ENCODE measurements around the gene MICA.

Gene MICA

GRCh38 chr6:31462026-31462963 lies 58.9 kb downstream of the MICA start:
- no peak for DNase-seq (ENCODE audit: low read depth, low spot score)

GRCh38 chr6:31462964-31463870 lies 59.8 kb downstream of the MICA start:
- POLR2A ChIA-PET, result no interaction called here
- H3K4me3 ChIP-seq (ENCODE audit: low read depth, low read length), result peak overlapping the region; percentile 43
- no peak for DNase-seq (ENCODE audit: low read depth, low spot score)
- CTCF ChIA-PET, result interaction anchor here (1.0 to 2.5 kb wide), 3 partner anchors 20 to 65 kb away, joined by 3 to 6 read pairs (median 3); no protein-coding TSS in a partner anchor
- no peak for TF ChIP-seq CTCF (IDR thresholded peaks at IDR 0.05; ENCODE audit: insufficient read depth, low read length, missing control alignments)

More at GRCh38 chr6:31462026-31462963, 58.9 kb downstream of the MICA start:
- CTCF ChIA-PET, result interaction anchor here (1.0 to 2.5 kb wide), 3 partner anchors 20 to 64 kb away, joined by 3 to 6 read pairs (median 3); no protein-coding TSS in a partner anchor
- H3K4me3 ChIP-seq (ENCODE audit: low read depth, low read length), result peak overlapping the region; percentile 15; the same call in 1 of the 2 replicates
- POLR2A ChIA-PET, result no interaction called here
- TF ChIP-seq CTCF (IDR thresholded peaks at IDR 0.05; ENCODE audit: insufficient read depth, low read length, missing control alignments), result no peak

GRCh38 chr6:31464252-31465184 lies 61.1 kb downstream of the MICA start:
- H3K4me3 ChIP-seq (ENCODE audit: low read depth, low read length), result no peak overlapping the region
- ChIA-PET CTCF (no interaction called here), POLR2A (no interaction called here)
- TF ChIP-seq CTCF (IDR thresholded peaks at IDR 0.05; ENCODE audit: insufficient read depth, low read length, missing control alignments), result no peak
- DNase-seq (ENCODE audit: low read depth, low spot score), result no peak
